ENCODE results near the gene SLC2A8. TPM values are rescaled to one million over a fixed set of nuclear protein-coding genes. Genes with fewer than 3 reads are reported as not detected.

Gene SLC2A8
- total RNA-seq, 1 donor = 5.5 TPM

- TF ChIP-seq CTCF (IDR thresholded peaks at IDR 0.05; ENCODE audit: insufficient read depth, low read length) = no peak
- no peak overlapping the region for H3K4me3 ChIP-seq (ENCODE audit: low read depth, low read length)
- peak; percentile 99 for DNase-seq (ENCODE audit: low read depth)
Measured at GRCh38 chr9:127388037-127388855, 8.7 kb upstream of the SLC2A8 start.

GRCh38 chr9:127388856-127389238 lies 8.1 kb upstream of the SLC2A8 start:
- no peak overlapping the region for H3K4me3 ChIP-seq (ENCODE audit: low read depth, low read length)
- no peak for TF ChIP-seq CTCF (IDR thresholded peaks at IDR 0.05; ENCODE audit: insufficient read depth, low read length)
- peak; percentile 7 for DNase-seq (ENCODE audit: low read depth)

GRCh38 chr9:127389381-127390247 lies 7.4 kb upstream of the SLC2A8 start:
- H3K4me3 ChIP-seq (ENCODE audit: low read depth, low read length) = no peak overlapping the region
- no peak for DNase-seq (ENCODE audit: low read depth)
- TF ChIP-seq CTCF (IDR thresholded peaks at IDR 0.05; ENCODE audit: insufficient read depth, low read length) = no peak

- no peak for DNase-seq (ENCODE audit: low read depth)
- H3K4me3 ChIP-seq (ENCODE audit: low read depth, low read length) = no peak overlapping the region
Measured at GRCh38 chr9:127390248-127390545, 6.8 kb upstream of the SLC2A8 start.

GRCh38 chr9:127390563-127390962 lies 6.4 kb upstream of the SLC2A8 start:
- no peak for TF ChIP-seq CTCF (IDR thresholded peaks at IDR 0.05; ENCODE audit: insufficient read depth, low read length)
- H3K4me3 ChIP-seq (ENCODE audit: low read depth, low read length) = no peak overlapping the region

More at GRCh38 chr9:127390248-127390545, 6.8 kb upstream of the SLC2A8 start:
- TF ChIP-seq CTCF (IDR thresholded peaks at IDR 0.05; ENCODE audit: insufficient read depth, low read length) = no peak

GRCh38 chr9:127392166-127392565 lies 4.8 kb upstream of the SLC2A8 start:
- DNase-seq (ENCODE audit: low read depth) = no peak
- TF ChIP-seq CTCF (IDR thresholded peaks at IDR 0.05; ENCODE audit: insufficient read depth, low read length) = no peak
- no peak overlapping the region for H3K4me3 ChIP-seq (ENCODE audit: low read depth, low read length)

More at GRCh38 chr9:127390563-127390962, 6.4 kb upstream of the SLC2A8 start:
- DNase-seq (ENCODE audit: low read depth) = no peak
